OCI-LY3 (cell line): ENCODE data around the gene NBPF3.

ENCODE experiments used
- H2AFZ ChIP-seq: fragments of 200-600, 300-600 bp; shearing (Covaris generic); 2 replicates; pipeline ENCODE4 v1.6.0; 2014; ENCODE audit warnings: antibody characterized with exemption, low read depth, low read length
- H3K27ac ChIP-seq: fragments of 200-600, 300-600 bp; sonication (generic); 2 replicates; pipeline ENCODE4 v1.5.1; 2014; ENCODE audit warnings: mild to moderate bottlenecking, low read length, moderate library complexity, mixed read lengths
- H3K27me3 ChIP-seq: fragments of 200-600, 300-600 bp; sonication (generic); 2 replicates; pipeline ENCODE4 v1.6.1; 2014; ENCODE audit warnings: low read depth, low read length, mixed read lengths
- H3K36me3 ChIP-seq: fragments of 200-600, 300-600 bp; sonication (generic); replicated peaks from 2 replicates; pipeline ENCODE3; 2014; ENCODE audit warnings: low read depth, low read length, mixed read lengths
- H3K4me1 ChIP-seq: fragments of 300-600, 200-600 bp; sonication (generic); 2 replicates; pipeline ENCODE4 v1.6.1; 2014; ENCODE audit warnings: low read length, mixed read lengths
- H3K4me2 ChIP-seq: fragments of 200-600, 300-600 bp; sonication (generic); 2 replicates; pipeline ENCODE4 v1.6.1; 2014; ENCODE audit warnings: low read length, mixed read lengths
- H3K4me3 ChIP-seq: fragments of 300-600, 200-600 bp; sonication (generic); 2 replicates; pipeline ENCODE4 v1.5.1; 2014; ENCODE audit warnings: antibody characterized with exemption, mild to moderate bottlenecking, low read length, moderate library complexity
- H3K79me2 ChIP-seq: fragments of 300-600, 200-600 bp; shearing (Covaris generic); 2 replicates; pipeline ENCODE4 v1.6.1; 2014; ENCODE audit warnings: mild to moderate bottlenecking, low read length, mixed read lengths
- H3K9ac ChIP-seq: fragments of 300-600, 200-600 bp; shearing (Covaris generic); 2 replicates; pipeline ENCODE4 v1.6.0; 2014; ENCODE audit warnings: mild to moderate bottlenecking, low read length, moderate library complexity
- H3K9me3 ChIP-seq: fragments of 200-600, 300-600 bp; shearing (Covaris generic); 2 replicates; pipeline ENCODE4 v1.6.1; 2014; ENCODE audit warnings: low read length, mixed read lengths; ENCODE audit not compliant: insufficient read depth
- H4K20me1 ChIP-seq: fragments of 200-600, 300-600 bp; sonication (generic); 2 replicates; pipeline ENCODE4 v1.6.1; 2016; ENCODE audit warnings: low read length, mixed read lengths; ENCODE audit not compliant: insufficient read depth
- EZH2phosphoT487 ChIP-seq: fragments of 200-600 bp; shearing (Covaris generic); IDR thresholded peaks from 2 replicates; pipeline ENCODE4 v1.6.1; 2018; ENCODE audit warnings: antibody characterized with exemption, mixed run types, low read depth
- TF ChIP-seq, protein P1 (sequence below): fragments of 200-600, 300-600 bp; sonication (generic); IDR thresholded peaks from 2 replicates; pipeline ENCODE4 v1.5.1; 2014; ENCODE audit warnings: antibody characterized with exemption, low read length, low read depth

NBPF3 gene

DNA sequence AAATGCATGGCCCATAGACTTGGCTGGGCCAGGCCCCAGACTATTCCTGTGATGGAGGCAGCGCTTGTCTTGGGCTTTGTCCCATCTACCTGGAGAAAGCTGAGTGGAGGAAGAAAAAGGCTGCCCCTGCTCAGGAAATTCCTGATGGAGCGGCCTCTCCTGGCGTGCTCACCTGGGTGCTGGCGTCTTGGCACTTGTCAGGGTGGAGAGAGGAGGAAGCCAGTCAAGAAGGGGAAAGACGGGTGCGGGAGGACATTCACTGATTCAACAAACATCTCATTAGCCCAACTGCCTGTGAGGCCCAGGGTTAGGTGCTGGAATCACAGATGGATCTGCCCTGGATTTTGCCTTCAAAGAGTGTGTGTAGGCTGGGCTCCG is 85.4 kb downstream of the NBPF3 start:
- TF ChIP-seq, protein P1, sequence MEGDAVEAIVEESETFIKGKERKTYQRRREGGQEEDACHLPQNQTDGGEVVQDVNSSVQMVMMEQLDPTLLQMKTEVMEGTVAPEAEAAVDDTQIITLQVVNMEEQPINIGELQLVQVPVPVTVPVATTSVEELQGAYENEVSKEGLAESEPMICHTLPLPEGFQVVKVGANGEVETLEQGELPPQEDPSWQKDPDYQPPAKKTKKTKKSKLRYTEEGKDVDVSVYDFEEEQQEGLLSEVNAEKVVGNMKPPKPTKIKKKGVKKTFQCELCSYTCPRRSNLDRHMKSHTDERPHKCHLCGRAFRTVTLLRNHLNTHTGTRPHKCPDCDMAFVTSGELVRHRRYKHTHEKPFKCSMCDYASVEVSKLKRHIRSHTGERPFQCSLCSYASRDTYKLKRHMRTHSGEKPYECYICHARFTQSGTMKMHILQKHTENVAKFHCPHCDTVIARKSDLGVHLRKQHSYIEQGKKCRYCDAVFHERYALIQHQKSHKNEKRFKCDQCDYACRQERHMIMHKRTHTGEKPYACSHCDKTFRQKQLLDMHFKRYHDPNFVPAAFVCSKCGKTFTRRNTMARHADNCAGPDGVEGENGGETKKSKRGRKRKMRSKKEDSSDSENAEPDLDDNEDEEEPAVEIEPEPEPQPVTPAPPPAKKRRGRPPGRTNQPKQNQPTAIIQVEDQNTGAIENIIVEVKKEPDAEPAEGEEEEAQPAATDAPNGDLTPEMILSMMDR, result no peak
- no peak for TF ChIP-seq EZH2phosphoT487
- H3K9ac ChIP-seq, result peak overlapping the region; percentile 31; the same call in 1 of the 2 replicates
- H3K4me3 ChIP-seq, result no peak overlapping the region
- H3K4me1 ChIP-seq, result peaks cover 65% of the 10 kb centered on the region
- H3K79me2 ChIP-seq, result no peaks in the 10 kb centered on the region
- peaks cover 3% of the 10 kb centered on the region; the same call in 1 of the 2 replicates for H3K9me3 ChIP-seq
- H3K27ac ChIP-seq, result peak overlapping the region; percentile 98
- peak overlapping the region; percentile 47 for H3K4me2 ChIP-seq
- no peaks in the 10 kb centered on the region for H3K27me3 ChIP-seq
- H3K36me3 ChIP-seq, result no peaks in the 10 kb centered on the region
- no peak overlapping the region for H2AFZ ChIP-seq
- H4K20me1 ChIP-seq, result no peaks in the 10 kb centered on the region

DNA sequence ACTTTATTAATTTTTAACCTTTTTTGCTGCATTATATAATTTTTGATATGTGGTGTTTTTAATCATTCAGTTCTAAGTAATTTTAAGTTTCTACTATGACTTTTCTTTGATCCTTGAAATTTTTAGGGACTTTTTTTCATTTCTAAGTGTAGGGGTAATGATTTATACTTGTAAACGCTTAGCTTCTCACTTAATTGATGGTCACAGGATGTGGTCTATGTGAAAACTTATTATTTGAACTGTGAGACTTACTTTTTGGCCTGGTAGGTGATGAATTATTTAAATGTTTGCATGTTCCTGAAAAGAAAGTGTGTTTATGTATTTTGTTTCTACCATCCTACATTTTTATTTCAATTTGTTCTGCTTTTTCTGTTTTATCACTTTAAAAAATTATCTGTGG is 86.5 kb downstream of the NBPF3 start:
- peak overlapping the region; percentile 47 for H3K27ac ChIP-seq
- peaks cover 54% of the 10 kb centered on the region for H3K4me1 ChIP-seq
- H3K9me3 ChIP-seq, result peaks cover under 1% of the 10 kb centered on the region; the same call in 1 of the 2 replicates
- TF ChIP-seq, protein P1, result no peak
- TF ChIP-seq EZH2phosphoT487, result no peak
- H4K20me1 ChIP-seq, result no peaks in the 10 kb centered on the region
- H2AFZ ChIP-seq, result no peak overlapping the region
- H3K27me3 ChIP-seq, result no peaks in the 10 kb centered on the region
- H3K4me3 ChIP-seq, result no peak overlapping the region
- H3K79me2 ChIP-seq, result no peaks in the 10 kb centered on the region
- H3K9ac ChIP-seq, result no peak overlapping the region
- H3K4me2 ChIP-seq, result peak overlapping the region; percentile 19
- H3K36me3 ChIP-seq, result no peaks in the 10 kb centered on the region

DNA sequence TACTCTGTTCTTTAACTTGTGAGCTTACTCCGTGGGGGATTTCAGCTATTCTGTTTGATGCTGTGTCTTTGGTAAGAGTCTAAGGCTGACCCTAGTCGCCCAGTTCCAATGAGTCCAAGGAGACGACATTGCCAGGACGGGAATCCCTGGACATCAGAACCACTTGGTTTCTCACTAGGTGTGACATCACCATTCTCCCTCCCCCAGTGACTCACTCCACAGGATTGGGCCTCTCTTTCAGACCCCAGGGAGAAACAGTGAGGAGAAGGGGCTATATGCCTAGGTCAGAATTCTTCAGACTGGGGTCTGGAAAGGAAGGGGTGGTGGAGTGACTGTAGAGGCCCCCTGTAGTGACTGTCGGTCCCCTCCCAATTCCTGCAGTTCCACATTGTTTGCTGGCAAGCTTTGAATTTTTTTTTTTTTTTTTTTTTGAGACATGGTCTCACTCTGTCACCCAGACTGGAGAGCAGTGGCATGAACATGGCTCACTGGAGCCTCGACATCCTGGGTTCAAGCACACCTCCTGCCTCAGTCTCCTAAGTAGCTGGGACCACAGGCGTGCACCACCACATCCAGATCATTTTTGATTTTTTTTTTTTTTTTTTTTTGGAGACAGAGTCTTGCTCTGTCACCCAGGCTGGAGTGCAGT is 90.6 kb downstream of the NBPF3 start:
- Histone ChIP-seq H4K20me1 (no peaks in the 10 kb centered on the region), H3K4me3 (no peak overlapping the region), H2AFZ (no peak overlapping the region), H3K36me3 (no peaks in the 10 kb centered on the region), H3K9ac (no peak overlapping the region), H3K4me2 (no peak overlapping the region), H3K79me2 (no peaks in the 10 kb centered on the region), H3K27me3 (no peaks in the 10 kb centered on the region), H3K9me3 (no peaks in the 10 kb centered on the region), H3K27ac (no peak overlapping the region), H3K4me1 (peaks cover 22% of the 10 kb centered on the region)
- TF ChIP-seq, protein P1, result no peak
- no peak for TF ChIP-seq EZH2phosphoT487

DNA sequence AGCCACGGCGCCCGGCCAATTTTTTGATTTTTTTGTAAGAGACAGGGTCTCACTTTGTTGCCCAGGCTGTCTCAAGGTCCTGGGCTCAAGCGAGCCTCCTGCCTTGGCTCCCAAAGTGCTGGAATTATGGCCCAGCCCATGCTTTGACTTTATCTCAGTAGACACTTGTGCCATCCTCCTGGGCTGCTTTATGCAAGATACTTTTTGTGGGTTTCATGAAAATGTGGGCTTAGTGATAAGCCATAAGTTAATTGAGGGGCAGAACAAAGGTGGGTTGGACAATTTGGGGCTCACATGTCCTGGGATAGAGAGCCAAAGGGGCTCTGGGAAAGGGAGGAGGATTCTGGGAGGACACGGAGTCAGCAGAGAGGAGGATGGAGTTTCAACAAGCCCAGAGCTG is 91.3 kb downstream of the NBPF3 start:
- no peaks in the 10 kb centered on the region for H3K36me3 ChIP-seq
- H3K27me3 ChIP-seq, result peaks cover 2% of the 10 kb centered on the region; the same call in 1 of the 2 replicates

More for the DNA sequence above, 91.3 kb downstream of the NBPF3 start:
- Histone ChIP-seq H2AFZ (no peak overlapping the region), H3K27ac (no peak overlapping the region), H3K79me2 (no peaks in the 10 kb centered on the region), H4K20me1 (no peaks in the 10 kb centered on the region), H3K9me3 (no peaks in the 10 kb centered on the region), H3K9ac (no peak overlapping the region), H3K4me3 (no peak overlapping the region), H3K4me2 (no peak overlapping the region), H3K4me1 (peaks cover 16% of the 10 kb centered on the region)
- TF ChIP-seq, protein P1, result no peak
- TF ChIP-seq EZH2phosphoT487, result no peak
